Measurements from ENCODE around the gene BCL3.
"Not testable (repeated sequence)": the region's sequence is repeated elsewhere in the genome, so short reads cannot be mapped to it uniquely, and the experiment has no call there.

BCL3 gene

DNA sequence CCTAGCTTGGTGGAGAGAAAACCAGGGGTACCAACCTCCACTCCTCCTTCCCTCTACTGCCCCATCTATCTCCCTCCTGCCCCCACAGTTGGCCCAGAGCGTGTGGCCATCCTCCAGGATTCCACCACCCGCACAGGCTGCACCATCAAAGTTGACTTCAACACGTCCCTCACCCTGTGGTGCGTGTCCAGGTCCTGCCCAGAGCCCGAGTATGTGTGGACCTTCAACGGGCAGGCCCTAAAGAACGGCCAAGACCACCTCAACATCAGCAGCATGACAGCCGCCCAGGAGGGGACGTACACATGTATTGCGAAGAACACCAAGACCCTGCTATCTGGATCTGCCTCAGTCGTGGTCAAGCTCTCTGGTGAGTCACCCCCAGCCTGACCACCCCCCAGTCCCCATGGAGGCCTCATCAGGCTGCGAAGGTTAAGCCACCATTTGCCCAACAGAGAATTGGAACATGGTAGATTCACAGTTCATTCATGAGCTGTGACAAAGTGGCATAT is 43.0 kb upstream of the BCL3 start:
- no peak for DNase-seq (ENCODE audit: low read depth)
- H3K4me3 ChIP-seq (ENCODE audit: low read length): no peak overlapping the region
- TF ChIP-seq CTCF (conservative IDR thresholded peaks at IDR 0.05; ENCODE audit: low read length): no peak

GRCh38 chr19:44706506-44707236 is 41.8 kb upstream of the BCL3 start:
- no peak overlapping the region for H3K4me3 ChIP-seq (ENCODE audit: low read length)
- no peak for DNase-seq (ENCODE audit: low read depth)
- no peak for TF ChIP-seq CTCF (conservative IDR thresholded peaks at IDR 0.05; ENCODE audit: low read length)

DNA sequence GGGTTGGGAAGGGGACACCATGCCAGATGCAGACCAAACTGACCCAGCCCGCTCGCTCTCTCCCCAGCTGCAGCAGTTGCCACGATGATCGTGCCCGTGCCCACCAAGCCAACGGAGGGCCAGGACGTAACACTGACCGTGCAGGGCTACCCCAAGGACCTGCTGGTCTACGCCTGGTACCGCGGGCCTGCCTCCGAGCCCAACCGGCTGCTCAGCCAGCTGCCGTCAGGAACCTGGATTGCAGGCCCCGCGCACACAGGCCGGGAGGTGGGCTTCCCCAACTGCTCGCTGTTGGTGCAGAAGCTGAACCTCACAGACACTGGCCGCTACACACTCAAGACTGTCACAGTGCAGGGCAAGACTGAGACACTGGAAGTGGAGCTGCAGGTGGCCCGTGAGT is 40.7 kb upstream of the BCL3 start:
- DNase-seq (ENCODE audit: low read depth): no peak
- TF ChIP-seq CTCF (conservative IDR thresholded peaks at IDR 0.05; ENCODE audit: low read length): no peak

GRCh38 chr19:44708940-44709339 is 39.6 kb upstream of the BCL3 start:
- DNase-seq (ENCODE audit: low read depth): no peak
- TF ChIP-seq CTCF (conservative IDR thresholded peaks at IDR 0.05; ENCODE audit: low read length): no peak
- no peak overlapping the region for H3K4me3 ChIP-seq (ENCODE audit: low read length)

More for the DNA sequence above, 40.7 kb upstream of the BCL3 start:
- no peak overlapping the region for H3K4me3 ChIP-seq (ENCODE audit: low read length)

GRCh38 chr19:44709434-44710266 is 38.9 kb upstream of the BCL3 start:
- DNase-seq (ENCODE audit: low read depth); H3K4me3 ChIP-seq (ENCODE audit: low read length): not testable (repeated sequence)

GRCh38 chr19:44710483-44710882 is 38.0 kb upstream of the BCL3 start:
- no peak for TF ChIP-seq CTCF (conservative IDR thresholded peaks at IDR 0.05; ENCODE audit: low read length)
- DNase-seq (ENCODE audit: low read depth): no peak
- H3K4me3 ChIP-seq (ENCODE audit: low read length): no peak overlapping the region

DNA sequence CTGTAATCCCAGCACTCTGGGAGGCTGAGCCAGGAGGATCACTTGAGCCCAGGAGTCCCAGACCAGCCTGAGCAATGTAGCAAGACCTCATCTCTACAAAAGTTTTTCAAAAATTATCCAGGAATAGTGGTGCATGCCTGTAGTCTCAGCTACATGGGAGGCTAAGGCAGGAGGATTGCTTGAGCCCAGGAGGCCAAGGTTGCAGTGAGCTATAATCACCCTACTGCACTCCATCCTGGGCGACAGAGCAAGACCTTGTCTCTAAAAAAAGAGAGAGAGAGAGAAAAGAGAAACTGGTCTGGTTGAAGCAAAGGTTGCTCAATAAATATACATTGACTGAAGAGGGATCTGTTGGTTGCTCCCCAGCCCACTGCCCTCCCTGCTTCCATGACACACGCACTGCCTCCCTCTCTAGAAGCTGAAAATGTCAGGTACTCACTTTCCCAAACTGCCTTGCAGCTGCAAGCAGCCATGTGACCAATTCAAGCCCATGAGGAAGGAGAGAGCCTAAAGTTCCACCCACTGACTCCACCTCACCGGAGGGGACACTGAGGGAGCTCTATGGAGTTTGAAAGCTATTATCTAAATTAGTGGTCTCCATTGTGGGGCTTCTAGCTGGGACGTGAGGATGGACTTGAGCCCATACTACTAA is 35.5 kb upstream of the BCL3 start:
- TF ChIP-seq CTCF (conservative IDR thresholded peaks at IDR 0.05; ENCODE audit: low read length): no peak
- no peak overlapping the region for H3K4me3 ChIP-seq (ENCODE audit: low read length)
- no peak for DNase-seq (ENCODE audit: low read depth)

All from AG10803 (cell line).